Measurements from ENCODE around the gene COIL. TPM values are rescaled to one million over a fixed set of nuclear protein-coding genes. Genes with fewer than 3 reads are reported as not detected.

The COIL gene
- total RNA-seq = 10 to 100 TPM; 11.6 to 12.5 TPM
- long read RNA-seq, transcript COIL-201 (7 exons, 2,650 nt) = major isoform, 37 of 47 reads
- long read RNA-seq, partial matches to known transcripts = 5 of 47 reads
- long read RNA-seq, other reads (novel, unspliced or antisense) = 5 of 47 reads

GRCh38 chr17:56960596-56961538 lies at the start of gene COIL:
Gene COIL (minus strand): TSS chr17:56961050. CDS start chr17:56961019, 31 bp downstream.
- DNase-seq = peak; percentile 89 to 95
- ATAC-seq = peak; percentile 96
- intact Hi-C loops (cut with DNase I, micrococcal nuclease) = no loop called here

GRCh38 chr17:57010487-57010886 lies 49.6 kb upstream of the COIL start:
- DNase-seq = no peak
- ATAC-seq = no peak
- intact Hi-C loops (cut with DNase I, micrococcal nuclease) = no loop called here

- intact Hi-C loops (cut with DNase I, micrococcal nuclease) = loop anchor here in 1 of 2 donors (10.0 kb wide), 1 partner anchor 105 kb away; no protein-coding TSS in a partner anchor
- DNase-seq (peak; percentile 50 to 75), ATAC-seq (peak; percentile 92)
These were observed 49.0 kb upstream of the COIL start for GRCh38 chr17:57009737-57010445.

- intact Hi-C loops (cut with DNase I, micrococcal nuclease) = loop anchor here in 1 of 2 donors (10.0 kb wide), 1 partner anchor 106 kb away; no protein-coding TSS in a partner anchor
- ATAC-seq (no peak), DNase-seq (no peak)
These were observed 48.1 kb upstream of the COIL start for GRCh38 chr17:57008958-57009357.

- intact Hi-C loops (cut with DNase I, micrococcal nuclease) = loop anchor here in 1 of 2 donors (10.0 kb wide), 1 partner anchor 109 kb away; no protein-coding TSS in a partner anchor
- DNase-seq (no peak), ATAC-seq (no peak)
These were observed 45.2 kb upstream of the COIL start for GRCh38 chr17:57006040-57006439.

- ATAC-seq = peak; percentile 75
- intact Hi-C loops (cut with DNase I, micrococcal nuclease) = loop anchor here in 1 of 2 donors (10.0 kb wide), 1 partner anchor 110 kb away; no protein-coding TSS in a partner anchor
- peak; percentile 31 for DNase-seq
These were observed 44.2 kb upstream of the COIL start for GRCh38 chr17:57004944-57005579.

- ATAC-seq (peak; percentile 55), DNase-seq (no peak)
- intact Hi-C loops (cut with DNase I, micrococcal nuclease) = loop anchor here in 1 of 2 donors (10.0 kb wide), 1 partner anchor 112 kb away; no protein-coding TSS in a partner anchor
These were observed 42.1 kb upstream of the COIL start for GRCh38 chr17:57002904-57003303.

- DNase-seq = no peak
- ATAC-seq = peak; percentile 22
- intact Hi-C loops (cut with DNase I, micrococcal nuclease) = loop anchor here in 1 of 2 donors (10.0 kb wide), 1 partner anchor 113 kb away; no protein-coding TSS in a partner anchor
These were observed 40.7 kb upstream of the COIL start for GRCh38 chr17:57001541-57001940.

- ATAC-seq (no peak), DNase-seq (no peak)
- intact Hi-C loops (cut with DNase I, micrococcal nuclease) = no loop called here
These were observed 36.5 kb upstream of the COIL start for GRCh38 chr17:56997313-56997712.

GRCh38 chr17:56995766-56996165 lies 34.9 kb upstream of the COIL start:
- no peak for DNase-seq

GRCh38 chr17:56994009-56994792 lies 33.4 kb upstream of the COIL start:
- no peak for ATAC-seq
- intact Hi-C loops (cut with DNase I, micrococcal nuclease) = no loop called here

More at GRCh38 chr17:56995766-56996165, 34.9 kb upstream of the COIL start:
- intact Hi-C loops (cut with DNase I, micrococcal nuclease) = no loop called here
- ATAC-seq = no peak

GRCh38 chr17:56992364-56992763 lies 31.5 kb upstream of the COIL start:
- intact Hi-C loops (cut with DNase I, micrococcal nuclease) = no loop called here
- ATAC-seq (no peak), DNase-seq (no peak)

More at GRCh38 chr17:56994009-56994792, 33.4 kb upstream of the COIL start:
- no peak for DNase-seq

- intact Hi-C loops (cut with DNase I, micrococcal nuclease) = no loop called here
- ATAC-seq = no peak
- no peak for DNase-seq
These were observed 28.2 kb upstream of the COIL start for GRCh38 chr17:56988901-56989572.

GRCh38 chr17:56987283-56987834 lies 26.5 kb upstream of the COIL start:
- intact Hi-C loops (cut with DNase I, micrococcal nuclease) = no loop called here
- ATAC-seq (no peak), DNase-seq (no peak)

GRCh38 chr17:56985371-56986162 lies 24.7 kb upstream of the COIL start:
- intact Hi-C loops (cut with DNase I, micrococcal nuclease) = no loop called here
- ATAC-seq = no peak
- DNase-seq = no peak

- ATAC-seq = no peak
- no peak for DNase-seq
- intact Hi-C loops (cut with DNase I, micrococcal nuclease) = no loop called here
These were observed 22.5 kb upstream of the COIL start for GRCh38 chr17:56983366-56983765.

Measured in left colon (tissue), 2 donors.